Left forelimb (tissue), 1 donor: ENCODE results near the gene WFDC9.
"Not testable (repeated sequence)": the region's sequence is repeated elsewhere in the genome, so short reads cannot be mapped to it uniquely, and the experiment has no call there.

ENCODE experiments used
- DNase-seq: peaks from one replicate; pipeline ENCODE4 v3.0.0-alpha.2; 2018; ENCODE audit warnings: low spot score

The WFDC9 gene

DNA sequence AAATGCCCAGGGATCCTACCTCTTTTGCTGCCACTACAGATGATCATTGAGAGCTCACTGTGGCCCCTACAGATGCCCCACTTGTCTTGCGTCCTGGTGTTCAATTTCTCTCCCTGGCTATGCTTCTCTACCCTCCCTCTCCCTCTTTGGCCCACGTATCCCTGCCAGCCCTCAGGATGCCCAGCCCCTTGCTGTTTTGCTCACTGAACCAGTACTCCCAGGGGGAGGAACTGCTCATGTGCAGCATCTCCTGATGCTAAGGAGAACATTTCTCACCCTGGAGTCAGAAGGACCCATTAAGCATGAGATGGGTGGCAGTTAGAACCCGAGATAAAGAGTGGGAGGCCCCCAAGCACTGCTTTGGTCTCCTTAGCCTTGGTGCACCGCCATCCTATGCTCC is at the start of gene WFDC9:
Gene WFDC9, minus strand, starts transcription at position 101 of the 400 bp plus-strand sequence. CDS start 21,103 bp downstream, outside the sequence.
- DNase-seq: no peak

DNA sequence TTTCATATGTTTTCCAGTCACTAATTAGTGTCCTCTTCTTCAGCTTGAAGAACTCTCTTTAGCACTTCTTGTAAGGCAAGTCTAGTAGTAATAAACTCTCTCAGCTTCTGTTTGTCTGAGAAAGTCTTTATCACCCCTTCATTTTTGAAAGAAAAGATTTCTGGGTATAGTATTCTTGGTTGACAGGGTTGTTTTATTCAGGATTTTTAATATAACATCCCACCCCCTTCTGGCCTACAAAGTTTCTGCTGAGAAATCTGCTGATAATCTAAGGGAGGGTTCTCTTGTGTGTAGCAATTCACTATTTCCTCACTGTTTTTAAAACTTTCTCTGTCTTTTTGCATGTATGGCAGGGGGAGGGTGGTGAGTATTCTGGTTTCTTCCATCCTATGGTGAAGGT is 48.6 kb upstream of the WFDC9 start:
- no peak for DNase-seq

DNA sequence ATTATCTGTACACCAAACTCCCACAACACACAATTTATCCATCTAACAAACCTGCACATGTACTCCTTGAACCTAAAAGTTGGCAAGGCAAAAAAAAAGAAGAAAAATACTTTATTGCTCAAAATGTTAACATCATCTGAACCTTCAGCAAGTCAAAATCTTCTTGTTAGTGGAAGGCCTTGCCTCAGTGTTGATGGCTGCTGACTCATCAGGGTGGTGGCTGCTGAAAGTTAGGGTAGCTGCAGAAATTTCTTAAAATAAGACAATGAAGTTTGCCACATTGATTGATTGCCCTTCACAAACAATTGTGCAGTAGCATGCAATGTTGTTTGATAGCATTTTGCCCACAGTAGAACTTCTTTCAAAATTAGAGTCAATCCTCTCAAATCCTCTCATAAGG is 41.7 kb upstream of the WFDC9 start:
- no peak for DNase-seq

DNA sequence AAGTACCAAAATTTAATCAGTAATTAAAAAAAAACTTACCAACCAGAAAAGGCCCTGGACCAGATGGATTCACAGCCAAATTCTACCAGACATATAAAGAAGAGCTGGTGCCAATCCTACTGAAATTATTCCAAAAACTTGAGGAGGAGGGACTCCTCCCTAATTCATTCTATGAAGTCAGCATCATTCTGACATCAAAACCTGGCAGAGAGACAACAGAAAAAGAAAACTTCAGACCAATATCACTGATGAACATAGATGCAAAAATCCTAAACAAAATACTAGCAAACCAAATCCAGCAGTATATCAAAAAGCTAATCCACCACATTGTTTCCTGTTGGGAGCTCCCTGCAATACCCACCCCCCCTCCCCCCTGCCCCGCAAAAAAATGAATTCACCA is 39.1 kb upstream of the WFDC9 start, which contains the start of gene WFDC11:
Gene WFDC11, minus strand, starts transcription at position 101 of the 400 bp plus-strand sequence. CDS start 19,639 bp downstream, outside the sequence.
- DNase-seq: no peak

DNA sequence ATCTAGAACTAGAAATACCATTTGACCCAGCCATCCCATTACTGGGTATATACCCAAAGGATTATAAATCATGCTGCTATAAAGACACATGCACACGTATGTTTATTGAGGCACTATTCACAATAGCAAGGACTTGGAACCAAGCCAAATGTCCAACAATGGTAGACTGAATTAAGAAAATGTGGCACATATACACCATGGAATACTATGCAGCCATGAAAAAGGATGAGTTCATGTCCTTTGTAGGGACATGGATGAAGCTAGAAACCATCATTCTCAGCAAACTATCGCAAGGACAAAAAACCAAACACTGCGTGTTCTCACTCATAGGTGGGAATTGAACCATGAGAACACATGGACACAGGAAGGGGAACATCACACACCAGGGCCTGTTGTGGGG is 26.0 kb upstream of the WFDC9 start:
- not testable (repeated sequence) for DNase-seq

DNA sequence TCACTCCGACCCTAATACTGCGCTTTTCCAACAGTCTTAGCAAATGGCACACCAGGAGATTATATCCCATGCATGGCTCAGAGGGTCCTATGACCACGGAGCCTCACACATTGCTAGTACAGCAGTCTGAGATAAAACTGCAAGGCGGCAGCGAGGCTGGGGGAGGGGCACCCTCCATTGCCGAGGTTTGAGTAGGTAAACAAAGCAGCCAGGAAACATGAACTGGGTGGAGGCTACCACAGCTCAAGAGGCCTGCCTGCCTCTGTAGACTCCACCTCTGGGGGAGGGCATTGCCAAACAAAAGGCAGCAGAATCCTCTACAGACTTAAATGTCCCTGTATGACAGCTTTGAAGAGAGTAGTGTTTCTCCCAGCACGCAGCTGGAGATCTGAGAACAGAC is 20.6 kb upstream of the WFDC9 start:
- not testable (repeated sequence) for DNase-seq

DNA sequence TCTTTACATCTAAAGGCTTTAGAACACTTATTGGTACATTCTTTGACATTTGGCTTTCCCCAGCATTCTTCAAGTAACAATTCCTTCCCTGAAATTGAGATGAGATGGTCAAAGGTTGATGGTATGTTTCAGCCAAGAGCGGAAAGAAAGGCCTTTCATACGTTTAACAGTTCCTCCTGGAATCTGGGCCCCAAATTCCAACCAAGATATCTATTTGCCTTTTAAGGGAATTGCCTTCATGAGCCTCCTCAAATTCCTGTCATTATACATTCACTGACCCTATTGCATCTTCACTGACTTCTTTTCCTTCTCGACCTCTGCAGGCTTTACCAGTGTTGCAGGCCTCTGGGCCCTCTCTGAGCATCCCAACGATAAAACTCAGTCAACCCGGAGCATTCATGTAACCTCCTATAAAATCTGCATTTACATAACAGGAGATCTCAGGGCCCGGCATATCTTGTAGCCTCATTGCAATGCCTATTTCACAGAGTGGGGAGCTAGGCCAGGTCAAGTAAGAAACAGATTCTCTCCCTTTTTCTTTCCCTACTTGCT is 18.3 kb upstream of the WFDC9 start:
- no peak for DNase-seq

DNA sequence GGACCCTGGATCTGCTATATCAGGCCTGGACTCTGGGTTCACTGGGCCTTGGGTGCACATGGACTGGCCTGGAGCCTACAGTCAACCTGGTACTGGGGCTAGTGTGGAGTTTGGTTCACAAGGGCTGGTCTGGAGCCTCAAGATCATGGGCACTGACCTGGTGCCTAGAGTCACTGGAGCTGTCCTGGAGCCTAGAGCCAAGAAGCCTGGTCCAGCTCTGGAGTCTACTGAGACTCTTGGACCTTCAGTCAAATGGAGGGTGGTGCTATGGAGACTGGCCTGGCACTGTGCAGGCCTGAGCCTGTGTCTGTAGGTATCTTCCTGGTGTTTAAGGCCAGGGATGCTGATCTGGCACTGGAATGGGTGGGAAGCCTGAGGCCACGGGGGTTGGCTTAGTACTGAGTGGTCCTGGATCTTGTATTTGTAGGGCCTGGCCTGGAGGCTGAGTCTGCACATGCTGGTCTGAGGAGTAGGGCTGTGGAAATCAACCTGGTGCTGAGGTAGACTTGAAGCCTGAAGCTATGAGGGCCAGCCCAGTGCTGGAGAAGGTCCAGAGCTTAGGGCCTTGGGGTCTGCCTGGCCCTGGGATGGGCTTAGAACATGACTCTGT is 16.5 kb upstream of the WFDC9 start:
- DNase-seq: no peak

DNA sequence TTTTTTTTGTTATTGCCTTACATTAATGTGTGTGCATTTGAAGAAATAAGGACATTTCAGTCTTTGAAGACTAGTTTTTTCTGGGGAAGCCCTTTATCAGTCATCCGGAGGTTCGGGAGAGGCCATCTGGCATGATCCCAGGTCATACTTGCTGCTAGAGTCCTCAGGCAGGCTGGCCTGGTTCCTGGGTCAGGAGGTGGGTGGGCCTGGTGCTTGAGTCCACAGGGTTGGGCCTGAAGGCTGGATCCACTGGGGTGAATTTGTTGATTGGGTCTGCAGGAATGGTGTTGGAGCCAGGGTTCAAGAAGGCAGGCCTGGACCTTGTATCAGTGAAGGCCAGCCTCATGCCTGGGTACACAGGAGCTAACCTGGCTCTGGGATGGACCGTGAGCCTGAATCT is 15.8 kb upstream of the WFDC9 start:
- no peak for DNase-seq

DNA sequence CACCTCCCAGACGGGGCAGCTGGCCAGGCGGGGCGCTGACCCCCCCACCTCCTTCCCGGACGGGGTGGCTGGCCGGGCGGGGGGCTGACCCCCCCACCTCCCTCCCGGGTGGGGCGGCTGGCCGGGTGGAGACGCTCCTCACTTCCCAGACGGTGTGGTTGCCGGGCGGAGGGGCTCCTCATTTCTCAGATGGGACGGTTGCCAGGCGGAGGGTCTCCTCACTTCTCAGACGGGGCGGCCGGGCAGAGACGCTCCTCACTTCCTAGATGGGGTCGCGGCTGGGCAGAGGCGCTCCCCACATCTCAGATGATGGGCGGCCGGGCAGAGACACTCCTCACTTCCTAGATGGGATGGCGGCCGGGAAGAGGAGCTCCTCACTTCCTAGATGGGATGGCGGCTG is 14.8 kb upstream of the WFDC9 start:
- not testable (repeated sequence) for DNase-seq

DNA sequence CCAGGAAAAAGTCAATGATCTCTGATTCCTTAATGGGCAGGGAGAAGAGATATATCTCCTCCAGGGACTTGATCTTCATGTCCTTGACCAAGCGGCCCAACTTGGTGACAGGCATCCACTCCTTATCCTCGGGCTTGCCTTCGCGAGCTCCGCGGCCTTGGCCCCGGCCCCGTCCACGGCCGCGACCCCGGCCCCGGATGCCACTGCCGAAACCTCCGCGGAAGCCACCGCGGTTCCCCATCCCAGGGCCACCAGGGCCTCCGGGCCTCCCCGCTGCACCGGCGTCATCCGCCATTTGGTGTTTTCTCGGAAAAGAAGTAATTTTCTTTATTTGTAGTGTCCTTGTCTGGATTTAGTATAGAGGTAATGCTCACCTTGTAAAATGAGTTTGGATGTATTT is 10.0 kb upstream of the WFDC9 start:
- not testable (repeated sequence) for DNase-seq

DNA sequence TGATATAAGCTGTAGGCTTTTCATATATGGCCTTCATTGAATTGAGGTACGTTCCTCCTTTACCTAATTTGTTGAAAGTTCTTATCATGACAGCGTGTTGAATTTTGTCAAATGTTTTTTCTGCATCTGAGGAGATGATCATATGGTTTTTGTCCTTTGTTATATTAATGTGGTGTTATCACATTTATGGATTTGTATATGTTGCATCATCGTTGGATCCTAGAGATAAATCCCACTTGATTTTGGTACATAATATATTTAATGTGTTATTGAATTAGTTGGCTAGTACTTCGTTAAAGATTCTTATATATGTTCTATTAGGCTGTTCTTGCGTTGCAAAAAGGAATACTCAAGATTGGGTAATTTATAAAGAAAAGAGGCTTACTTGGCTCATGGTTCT is 8.6 kb upstream of the WFDC9 start:
- no peak for DNase-seq

DNA sequence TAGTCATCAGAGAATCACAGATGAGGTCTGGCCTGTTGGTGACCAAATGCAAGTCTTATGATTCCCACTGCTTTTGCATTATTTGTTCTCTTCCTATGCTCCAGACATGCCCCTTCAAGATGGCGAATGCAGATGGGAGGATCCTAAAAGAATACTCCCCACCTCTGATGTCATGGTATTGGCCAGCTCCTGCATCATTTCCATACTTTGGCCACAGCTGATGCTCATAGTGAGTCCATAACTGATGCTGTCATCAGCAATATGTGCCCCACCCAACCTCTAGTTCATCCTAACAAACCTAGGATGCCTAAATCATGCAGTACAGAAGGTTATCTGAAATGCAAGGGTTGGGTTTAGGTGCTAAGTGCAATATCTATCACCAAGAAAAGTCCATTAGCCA is 5.4 kb upstream of the WFDC9 start:
- DNase-seq: no peak

DNA sequence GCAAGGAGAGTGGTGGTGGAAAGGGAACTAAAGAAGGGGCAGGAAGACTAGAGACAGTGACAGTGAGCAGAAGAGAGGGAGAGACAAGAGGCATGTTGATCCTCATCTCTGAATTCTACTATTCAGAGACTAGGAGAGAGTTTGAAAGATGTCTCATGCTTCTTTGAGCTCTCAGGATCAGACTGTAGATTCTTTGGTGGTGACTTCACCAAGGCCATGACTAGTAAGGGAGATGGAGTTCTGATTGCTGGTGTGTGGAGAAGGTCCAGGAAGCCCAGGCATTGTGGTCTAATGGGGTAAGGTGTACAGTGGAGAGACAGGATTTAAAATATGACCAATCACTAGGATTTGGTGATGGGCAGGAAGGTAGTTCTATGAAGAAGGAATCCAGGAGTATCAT is 713 bp downstream of the WFDC9 start:
- no peak for DNase-seq

DNA sequence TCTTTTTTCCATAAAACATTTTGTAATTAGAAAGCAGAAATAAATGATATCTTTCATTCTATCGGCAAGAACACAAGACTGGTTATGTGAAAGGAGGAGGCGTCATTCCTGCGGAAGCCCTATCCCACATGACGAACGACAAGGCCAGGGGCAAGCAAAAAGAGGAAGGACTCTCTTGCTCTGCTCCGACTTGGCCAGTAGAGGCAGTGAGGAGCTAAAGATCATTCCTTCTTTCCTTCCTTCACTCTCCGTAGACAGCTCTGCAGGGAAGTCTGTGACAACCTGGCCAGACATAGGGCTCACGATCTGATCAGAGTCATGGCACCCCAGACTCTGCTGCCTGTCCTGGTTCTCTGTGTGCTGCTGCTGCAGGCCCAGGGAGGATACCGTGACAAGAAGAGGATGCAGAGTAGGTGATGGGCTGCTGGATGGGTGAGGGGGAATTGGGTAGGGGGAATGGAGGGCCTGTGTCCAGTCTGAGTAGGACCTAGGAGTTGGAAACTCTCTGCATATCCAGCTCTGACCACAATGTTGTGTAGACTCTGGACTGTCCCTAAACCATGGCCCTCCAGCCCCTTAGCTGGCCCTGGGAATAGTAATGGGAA is 1.5 kb downstream of the WFDC9 start, which contains the start of gene WFDC10A:
Gene WFDC10A, plus strand, starts transcription at position 244 of the 605 bp plus-strand sequence. Its CDS starts 75 bp downstream, at position 319.
- DNase-seq: no peak

DNA sequence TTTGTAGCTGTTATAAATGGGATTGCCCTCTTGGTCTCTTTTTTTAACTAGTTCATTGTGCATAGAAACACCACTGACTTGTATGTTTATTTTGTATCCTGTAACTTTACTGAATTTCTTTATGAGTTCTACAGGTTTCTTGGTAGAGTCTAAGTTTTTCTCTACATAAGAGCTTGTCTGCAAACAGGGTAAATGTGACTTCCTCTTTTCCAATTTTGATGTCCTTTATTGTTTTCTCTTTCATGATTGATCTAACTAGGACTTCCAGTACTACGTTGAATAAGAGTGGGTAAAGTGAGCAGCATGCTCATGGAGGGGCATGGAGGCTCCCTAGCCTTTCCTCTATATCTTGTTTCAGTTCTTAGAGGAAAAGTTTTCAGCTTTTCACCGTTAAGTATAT is 4.5 kb downstream of the WFDC9 start:
- no peak for DNase-seq

DNA sequence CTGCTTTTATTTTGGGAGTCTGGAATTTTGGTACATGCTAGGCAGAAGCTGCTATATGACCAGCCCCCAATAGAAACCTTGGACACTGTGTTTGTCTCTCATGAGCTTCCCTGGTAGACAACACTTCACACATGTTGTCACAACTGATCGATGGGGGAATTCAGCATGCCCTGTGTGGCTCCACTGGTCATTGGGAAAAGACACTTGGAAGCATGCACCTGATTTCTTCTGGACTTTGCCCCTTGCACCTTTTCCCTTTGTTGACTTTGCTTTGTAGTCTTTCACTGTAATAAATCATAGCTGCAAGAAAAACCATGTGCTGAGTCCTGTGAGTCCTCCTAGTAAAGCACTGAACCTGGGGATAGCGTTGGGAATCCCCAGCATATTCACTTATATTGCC is 9.5 kb downstream of the WFDC9 start:
- DNase-seq: no peak

DNA sequence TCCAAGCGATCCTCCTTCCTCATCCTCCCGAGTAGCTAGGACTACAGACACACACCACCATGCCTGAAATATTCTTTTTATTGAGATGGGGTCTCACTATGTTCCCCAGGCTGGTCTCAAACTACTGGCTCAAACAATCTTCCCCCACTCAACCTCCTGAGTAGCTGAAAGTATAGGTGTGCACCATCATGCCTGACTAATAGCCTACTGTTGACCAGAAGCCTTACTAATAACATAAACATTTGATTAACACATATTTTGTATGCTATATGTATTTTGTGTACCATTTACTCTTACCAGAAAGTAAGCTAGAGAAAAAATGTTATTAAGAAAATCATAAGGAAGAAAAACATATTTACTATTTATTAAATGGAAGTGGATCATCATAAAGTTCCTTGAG is 13.5 kb downstream of the WFDC9 start:
- DNase-seq: no peak

DNA sequence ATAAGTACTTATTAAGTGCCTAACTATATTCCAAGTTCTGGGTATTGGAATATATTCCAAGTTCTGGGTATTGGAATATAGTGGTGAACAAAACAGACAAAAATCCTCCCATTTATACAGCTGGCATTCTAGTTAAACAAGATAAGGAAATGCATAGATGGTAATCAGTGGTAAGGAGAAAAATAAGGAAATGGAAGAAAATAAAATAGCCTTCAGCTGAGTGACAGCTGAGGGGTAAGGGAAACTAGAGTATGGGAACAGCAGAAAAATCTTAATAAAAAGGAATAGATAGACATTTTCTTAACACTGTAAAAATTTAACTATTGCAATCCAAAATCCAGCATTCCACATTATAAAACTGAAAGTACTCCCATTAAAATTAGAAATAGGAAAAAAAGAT is 18.8 kb downstream of the WFDC9 start:
- no peak for DNase-seq

DNA sequence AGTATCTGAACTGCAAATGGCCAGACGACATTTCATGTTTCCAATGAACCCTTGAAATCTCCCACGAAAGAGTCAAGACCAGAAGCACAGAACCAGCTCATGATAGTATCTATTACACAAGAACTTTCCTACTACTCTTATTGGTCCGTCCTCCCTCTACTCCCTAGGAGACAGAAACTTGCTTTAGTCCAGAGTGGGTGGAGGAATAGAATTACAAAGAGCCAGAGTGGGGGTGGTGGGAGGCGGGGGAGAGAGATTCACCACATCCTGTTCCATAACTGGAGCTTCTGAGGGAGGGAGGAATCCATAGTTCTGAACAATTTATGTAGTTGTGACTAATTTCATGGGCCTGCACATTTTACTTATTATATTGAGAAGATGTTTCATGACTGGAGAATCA is 20.0 kb downstream of the WFDC9 start:
- no peak for DNase-seq

DNA sequence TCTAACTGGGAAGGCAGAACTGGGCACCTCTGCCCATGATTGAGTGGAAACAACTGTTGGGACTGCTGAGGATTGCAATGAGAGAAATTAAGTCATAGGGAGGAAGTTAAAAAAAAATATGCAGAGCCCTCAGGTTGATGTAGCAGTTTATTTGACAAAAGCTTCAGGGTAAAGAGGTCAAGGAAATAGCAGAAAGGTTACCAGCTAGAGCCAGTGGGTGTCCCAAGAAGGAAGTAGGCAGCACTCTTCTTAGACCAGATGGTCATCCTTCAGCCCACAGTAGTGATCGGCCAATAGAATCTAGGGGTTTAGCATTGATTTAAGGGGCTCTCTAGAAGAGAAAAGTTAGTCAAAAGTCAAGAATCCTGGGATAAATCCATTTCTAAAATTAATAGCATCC is 23.3 kb downstream of the WFDC9 start:
- no peak for DNase-seq

DNA sequence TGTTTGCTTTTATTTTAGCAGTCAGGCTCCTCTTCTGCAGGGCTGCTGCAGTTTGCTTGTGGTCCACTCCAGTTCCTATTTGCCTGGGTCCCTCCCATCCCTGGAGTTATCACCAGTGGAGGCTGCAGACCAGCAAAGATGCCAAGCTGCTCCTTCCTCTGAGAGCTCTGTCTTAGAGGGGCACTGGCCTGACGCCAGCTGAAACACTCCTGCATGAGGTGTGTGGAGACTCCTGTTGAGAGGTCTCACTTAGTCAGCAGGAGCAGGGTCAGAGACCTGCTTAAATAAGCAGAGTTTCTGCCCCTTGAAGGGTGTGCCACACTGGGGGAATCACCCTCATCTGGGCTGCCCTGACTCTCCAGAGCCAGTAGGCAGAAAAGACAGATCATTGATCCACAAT is 35.8 kb downstream of the WFDC9 start:
- no peak for DNase-seq

DNA sequence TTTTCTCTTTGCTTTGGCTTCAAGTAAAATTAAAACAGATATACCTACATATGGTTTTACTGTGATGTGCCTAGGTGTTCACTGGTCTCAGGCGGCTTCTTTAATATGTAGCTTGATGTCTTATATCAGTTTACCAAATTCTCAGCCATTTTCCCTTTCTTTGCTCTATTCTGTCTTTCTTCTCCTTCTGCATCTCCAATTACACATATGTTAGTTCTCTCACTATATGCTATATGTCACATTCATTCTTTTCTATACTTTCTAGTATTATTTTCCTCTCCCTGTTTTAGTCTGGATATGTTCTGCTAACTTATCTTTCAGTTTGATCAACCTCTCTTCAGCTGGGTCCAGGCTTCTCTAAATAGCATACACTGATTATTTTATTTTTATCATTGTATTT is 37.6 kb downstream of the WFDC9 start:
- DNase-seq: no peak
